Measurements from ENCODE around the gene TCAP.

The TCAP gene

GRCh38 chr17:39667262-39667944, 2.3 kb downstream of the TCAP start:
- DNase-seq (ENCODE audit: low read depth) = no peak

DNA sequence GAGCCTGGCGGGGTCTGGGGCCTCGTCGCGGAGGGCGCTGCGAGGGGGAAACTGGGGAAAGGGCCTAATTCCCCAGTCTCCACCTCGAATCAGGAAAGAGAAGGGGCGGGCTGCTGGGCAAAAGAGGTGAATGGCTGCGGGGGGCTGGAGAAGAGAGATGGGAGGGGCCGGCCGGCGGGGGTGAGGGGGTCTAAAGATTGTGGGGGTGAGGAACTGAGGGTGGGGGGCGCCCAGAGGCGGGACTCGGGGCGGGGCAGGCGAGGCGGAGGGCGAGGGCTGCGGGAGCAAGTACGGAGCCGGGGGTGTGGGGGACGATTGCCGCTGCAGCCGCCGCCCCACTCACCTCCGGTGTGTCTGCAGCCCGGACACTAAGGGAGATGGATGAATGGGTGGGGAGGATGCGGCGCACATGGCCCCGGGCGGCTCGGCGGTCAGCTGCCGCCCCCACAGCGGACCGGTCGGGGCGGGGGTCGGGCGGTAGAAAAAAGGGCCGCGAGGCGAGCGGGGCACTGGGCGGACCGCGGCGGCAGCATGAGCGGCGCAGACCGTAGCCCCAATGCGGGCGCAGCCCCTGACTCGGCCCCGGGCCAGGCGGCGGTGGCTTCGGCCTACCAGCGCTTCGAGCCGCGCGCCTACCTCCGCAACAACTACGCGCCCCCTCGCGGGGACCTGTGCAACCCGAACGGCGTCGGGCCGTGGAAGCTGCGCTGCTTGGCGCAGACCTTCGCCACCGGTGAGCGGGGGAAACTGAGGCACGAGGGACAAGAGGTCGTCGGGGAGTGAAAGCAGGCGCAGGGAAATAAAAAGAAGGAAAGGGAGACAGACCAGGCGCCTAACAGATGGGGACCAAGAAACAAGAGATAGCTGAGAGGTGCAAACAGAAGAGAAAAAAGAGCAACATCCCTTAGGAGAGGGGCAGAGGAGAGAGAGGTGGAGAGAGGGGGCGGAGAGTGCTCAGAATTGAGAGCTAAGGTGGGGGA, 3.1 kb downstream of the TCAP start, which contains the start of gene PNMT:
Gene PNMT (plus strand): TSS at position 509 of the 980 bp plus-strand sequence. CDS start 23 bp downstream, at position 532.
- DNase-seq (ENCODE audit: low read depth) = peak; percentile 45

- no peak for DNase-seq (ENCODE audit: low read depth)
Observed at GRCh38 chr17:39669897-39670735, 5.0 kb downstream of the TCAP start.

GRCh38 chr17:39670746-39671145, 5.6 kb downstream of the TCAP start:
- no peak for DNase-seq (ENCODE audit: low read depth)

DNA sequence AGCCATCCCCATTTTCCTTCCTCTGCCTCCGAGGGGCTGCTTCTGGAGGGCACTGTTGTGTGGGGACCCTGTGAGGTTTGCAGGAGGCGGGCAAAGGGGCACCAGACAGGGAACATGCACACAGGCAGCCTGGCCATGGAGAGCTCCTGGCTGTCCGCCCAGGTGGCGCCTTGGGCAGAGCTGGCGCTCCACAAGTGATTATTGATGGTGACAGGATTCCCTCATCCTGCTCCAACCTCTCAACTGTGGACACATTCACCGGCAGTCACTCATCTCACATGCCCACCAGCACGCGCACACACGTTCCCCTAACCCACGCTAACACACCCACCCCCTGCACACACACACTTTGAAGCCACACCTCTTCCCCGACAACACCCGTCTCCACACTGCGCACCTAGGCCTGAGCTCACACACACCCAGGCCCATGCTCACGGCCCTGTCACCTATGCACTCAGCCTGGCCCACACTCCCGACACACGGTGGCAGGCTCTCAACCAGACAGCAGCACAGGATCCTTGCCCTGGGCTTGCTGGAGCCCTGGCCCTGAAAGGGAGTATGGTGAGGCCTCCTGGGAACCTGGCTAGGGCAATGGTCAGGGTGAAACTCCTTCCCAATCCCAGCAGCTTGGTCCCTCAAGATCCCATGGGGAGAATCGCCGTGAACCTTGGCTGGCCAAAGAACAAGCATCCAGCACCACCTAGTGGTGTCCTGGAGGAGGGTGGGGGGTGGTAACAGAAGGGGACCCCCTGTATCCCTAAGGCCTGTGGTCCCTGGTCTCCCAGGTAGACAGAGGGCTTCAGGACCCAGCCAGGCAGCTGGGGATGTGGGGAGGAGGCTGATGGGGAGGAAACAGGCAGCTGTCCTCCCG, 6.7 kb downstream of the TCAP start:
- no peak for DNase-seq (ENCODE audit: low read depth)

- DNase-seq (ENCODE audit: low read depth) = no peak
Observed at GRCh38 chr17:39672522-39673334, 7.6 kb downstream of the TCAP start.

GRCh38 chr17:39673335-39674081, 8.4 kb downstream of the TCAP start:
- no peak for DNase-seq (ENCODE audit: low read depth)

DNA sequence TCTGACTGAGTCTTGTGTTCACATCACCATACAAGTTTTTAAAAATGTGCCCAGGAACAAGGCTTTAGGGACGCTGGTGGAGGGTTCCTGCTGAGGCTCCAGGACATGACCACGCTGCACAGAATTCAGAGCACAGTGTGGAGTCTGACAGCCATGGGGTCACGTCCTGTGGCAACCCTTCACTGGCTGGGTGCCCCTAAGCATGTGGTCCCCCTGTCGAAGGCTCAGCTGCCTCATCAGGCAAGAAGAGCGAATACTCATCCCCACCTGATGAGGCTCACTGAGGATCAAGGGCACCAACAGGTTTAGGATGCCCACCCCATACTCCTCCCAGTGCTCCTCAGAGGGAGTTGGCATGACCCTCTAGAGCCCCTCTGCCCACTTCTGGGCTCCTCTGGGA, 9.0 kb downstream of the TCAP start:
- no peak for DNase-seq (ENCODE audit: low read depth)

DNA sequence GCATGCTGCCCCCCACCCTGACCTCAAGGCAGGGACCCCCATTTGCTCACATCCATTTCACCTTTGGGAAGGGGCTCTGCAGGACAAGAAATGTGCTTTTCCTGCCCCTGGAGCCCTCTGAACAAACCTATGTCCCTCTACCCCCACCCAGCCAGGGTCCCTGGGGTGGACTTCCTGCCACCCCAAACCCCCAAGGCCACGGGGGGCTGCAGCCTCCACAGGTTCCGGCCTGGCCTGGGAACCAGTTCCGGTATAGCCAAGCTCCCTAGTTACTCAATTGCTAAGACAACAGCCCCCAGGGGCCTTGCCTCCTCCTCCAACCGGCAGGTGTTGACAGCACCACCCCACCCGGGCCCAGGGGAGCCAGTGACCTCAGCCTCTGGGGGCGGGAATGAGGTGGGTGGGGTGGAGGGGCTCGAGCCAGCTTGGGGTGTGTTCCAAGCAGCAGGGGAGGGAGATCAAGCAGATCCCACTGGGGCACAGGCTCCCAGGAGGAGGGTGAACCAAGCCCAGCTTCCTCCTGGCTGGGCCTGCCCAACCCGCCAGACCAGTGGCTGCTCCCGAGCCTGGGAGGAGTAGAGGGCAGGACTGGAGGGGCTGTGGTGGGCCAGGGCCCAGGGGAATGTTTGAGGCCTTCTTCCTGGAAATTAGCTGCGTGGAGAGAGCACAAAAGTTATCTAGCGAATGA, 9.7 kb downstream of the TCAP start:
- no peak for DNase-seq (ENCODE audit: low read depth)

DNA sequence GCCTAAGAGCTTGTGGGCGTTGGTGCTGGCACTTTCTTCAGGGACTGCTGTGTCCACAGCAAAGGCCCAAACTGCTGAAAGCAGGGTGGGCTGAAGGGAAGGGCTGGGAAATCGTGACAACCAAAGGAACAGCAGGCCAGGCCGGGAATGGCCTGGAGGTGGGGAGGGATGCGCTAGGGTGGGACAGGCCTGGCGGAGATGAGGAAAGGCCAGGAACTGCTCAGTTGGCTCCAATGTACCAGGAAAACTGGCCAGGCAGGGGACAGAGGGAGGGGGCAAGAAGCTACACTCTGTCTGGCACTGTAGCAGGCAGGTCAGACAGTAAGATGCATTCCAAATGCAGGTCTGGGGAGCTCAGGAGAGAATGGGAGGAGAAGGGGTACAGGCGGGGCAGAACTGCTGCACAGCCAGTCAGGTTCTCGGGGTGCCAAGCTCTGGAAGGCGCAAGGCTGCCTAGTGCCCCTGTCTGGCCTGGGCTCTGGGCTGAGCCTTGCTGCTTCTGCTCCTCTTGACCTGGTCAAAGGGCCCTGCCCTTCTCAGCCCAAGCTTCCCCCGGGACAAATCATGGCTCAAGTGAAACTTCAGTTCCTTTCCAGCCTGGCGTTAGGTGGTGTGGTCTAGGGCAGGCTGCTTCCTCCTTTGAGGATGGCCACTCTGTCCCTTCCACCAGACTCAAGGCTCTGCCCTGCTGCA, 10.4 kb downstream of the TCAP start:
- DNase-seq (ENCODE audit: low read depth) = no peak

GRCh38 chr17:39676198-39676819, 11.2 kb downstream of the TCAP start:
- no peak for DNase-seq (ENCODE audit: low read depth)

DNA sequence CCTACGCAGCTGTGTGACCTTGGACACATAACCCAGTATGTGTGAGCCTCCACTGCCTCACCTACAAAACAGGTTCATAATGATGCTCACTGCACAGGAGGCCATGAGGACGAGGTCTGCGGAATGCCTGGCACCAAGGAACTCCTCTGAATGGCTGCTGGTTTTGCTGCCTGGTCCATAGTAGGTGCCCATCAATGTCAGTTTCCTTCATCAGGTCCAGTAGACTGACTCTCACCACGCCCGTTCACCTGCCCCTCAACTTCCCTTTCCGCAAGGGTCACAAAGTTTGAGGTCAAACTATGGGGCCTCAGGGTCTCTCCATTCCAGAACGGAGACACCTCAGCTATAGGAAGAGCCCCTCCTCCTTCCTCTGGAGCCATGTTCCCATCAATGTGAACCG, 11.9 kb downstream of the TCAP start:
- DNase-seq (ENCODE audit: low read depth) = no peak

DNA sequence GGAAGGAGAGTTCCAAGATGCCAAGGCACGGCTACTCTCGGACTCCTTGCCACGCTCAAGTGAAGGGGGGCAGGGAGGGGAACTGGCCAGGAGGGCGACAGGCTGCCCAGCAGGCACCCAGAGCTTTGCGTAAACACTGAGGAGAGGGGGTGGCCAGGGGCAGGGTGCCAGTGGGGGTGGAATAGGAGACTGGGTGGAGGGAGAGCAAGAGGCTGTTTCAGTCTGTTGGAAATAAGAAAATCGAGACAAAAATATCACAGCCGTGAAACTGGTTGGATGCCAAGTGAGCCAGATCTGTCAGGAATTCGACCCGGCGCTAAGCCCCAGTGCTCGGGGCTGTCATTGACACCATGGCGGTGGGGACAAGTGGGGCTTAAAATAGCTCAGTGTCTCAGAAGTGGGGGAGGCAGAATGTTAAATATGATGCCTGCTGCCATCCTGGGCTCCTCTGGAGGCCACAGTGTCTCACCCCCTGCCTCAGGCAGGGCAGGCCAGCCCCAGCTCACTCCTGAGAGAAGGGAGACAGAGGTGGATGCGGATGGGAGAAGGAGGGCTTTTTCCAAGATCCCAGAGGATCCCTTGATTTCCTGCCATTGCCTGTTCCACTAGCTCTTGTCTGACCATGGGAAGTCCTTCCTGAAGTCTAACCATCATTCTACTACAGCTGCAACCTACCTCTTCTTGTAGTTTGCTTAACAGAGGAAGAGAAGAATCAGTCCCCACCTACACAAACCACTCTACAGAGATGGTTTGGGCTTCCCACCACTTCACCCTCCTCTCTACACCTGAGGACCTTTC, 12.6 kb downstream of the TCAP start:
- DNase-seq (ENCODE audit: low read depth) = no peak

DNA sequence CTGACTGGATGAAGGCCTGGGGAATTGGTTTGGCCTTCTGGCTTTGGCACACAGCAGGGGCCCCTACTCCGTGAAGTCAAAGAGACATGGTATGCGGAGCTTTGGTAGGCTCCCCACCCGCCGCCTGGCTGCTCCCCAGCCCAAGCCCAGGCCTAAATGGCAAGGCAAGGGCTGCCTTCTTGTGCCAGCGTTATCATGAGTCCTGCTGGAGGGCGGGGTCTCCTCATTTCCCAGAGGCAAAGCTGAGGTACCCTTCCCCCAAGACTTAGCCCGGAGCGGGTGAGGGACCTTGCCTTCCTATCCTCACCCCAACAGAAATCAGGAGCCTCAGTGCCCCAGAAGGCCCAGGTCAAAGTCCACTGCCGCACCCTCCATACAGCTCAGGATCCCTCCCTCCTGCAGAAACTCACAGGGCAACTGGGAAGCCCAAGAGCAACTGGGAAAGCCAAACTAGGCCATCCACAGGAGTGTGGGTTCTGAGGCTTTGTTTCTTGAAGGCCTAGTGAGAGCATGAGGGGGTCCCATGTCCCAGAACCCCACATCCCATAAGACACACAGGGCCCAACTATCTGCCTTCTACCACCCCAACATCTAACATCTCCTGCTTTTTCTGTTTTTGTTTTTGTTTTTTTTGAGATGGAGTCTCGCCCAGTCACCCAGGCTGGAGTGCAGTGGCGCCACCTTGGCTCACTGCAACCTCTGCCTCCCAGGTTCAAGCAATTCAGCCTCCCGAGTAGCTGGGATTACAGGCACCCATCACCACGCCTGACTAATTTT, 13.4 kb downstream of the TCAP start:
- no peak for DNase-seq (ENCODE audit: low read depth)

- DNase-seq (ENCODE audit: low read depth) = no peak
Observed at GRCh38 chr17:39679521-39680192, 14.5 kb downstream of the TCAP start.
